ENCODE results near the gene SYTL3.

DNA sequence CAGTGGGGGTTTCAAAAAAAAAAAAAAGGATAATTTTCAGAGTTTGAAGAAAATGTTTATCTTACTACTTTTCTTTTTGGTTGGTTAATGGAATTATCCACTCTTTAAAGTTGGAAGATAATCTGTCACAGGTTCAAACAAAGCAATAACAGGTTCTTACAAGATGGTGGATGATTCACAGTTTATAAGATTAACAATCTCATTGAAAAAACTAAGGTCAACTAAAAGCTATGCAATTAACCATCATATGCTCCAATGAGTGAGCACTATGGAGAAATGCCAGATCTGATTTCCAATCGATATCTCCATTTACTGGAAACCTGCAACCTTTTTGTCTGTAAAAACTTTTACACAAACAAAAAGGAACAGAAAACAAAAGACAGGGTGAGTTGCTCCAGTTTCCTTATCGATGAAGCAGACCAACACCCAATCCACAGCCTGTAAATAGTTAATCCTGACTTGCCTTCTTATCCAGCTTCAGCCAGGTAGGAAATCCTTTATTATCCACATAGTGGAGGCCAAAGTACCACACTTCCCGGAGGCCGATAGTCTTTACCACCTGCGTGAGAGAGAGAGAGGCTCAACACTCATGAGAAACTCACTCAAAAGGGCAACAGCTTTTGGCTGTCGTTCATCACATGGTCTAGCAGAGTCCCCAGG, 136.9 kb downstream of the SYTL3 start:
- TF ChIP-seq, protein P1, sequence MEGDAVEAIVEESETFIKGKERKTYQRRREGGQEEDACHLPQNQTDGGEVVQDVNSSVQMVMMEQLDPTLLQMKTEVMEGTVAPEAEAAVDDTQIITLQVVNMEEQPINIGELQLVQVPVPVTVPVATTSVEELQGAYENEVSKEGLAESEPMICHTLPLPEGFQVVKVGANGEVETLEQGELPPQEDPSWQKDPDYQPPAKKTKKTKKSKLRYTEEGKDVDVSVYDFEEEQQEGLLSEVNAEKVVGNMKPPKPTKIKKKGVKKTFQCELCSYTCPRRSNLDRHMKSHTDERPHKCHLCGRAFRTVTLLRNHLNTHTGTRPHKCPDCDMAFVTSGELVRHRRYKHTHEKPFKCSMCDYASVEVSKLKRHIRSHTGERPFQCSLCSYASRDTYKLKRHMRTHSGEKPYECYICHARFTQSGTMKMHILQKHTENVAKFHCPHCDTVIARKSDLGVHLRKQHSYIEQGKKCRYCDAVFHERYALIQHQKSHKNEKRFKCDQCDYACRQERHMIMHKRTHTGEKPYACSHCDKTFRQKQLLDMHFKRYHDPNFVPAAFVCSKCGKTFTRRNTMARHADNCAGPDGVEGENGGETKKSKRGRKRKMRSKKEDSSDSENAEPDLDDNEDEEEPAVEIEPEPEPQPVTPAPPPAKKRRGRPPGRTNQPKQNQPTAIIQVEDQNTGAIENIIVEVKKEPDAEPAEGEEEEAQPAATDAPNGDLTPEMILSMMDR (optimal IDR thresholded peaks at IDR 0.05 in 1 of 3, IDR thresholded peaks at IDR 0.05 in 1 of 3, conservative IDR thresholded peaks at IDR 0.05 in 1 of 3; ENCODE audit: extremely low read depth in 1 of 3, insufficient read depth in 2 of 3, low read length in 3 of 3): no peak
- TF ChIP-seq EZH2 (IDR thresholded peaks at IDR 0.05; ENCODE audit: low read length): no peak

All from keratinocyte (primary cell).